GM21367 (cell line): ENCODE measurements around the gene CEACAM16.

Source experiments
- ATAC-seq: cut with Tn5 transposase; IDR thresholded peaks from one replicate; pipeline ENCODE4 v1.9.1; 2021; ENCODE audit not compliant: unreplicated experiment

Gene CEACAM16

GRCh38 chr19:44723952-44724319 lies 25.0 kb downstream of the CEACAM16 start:
- ATAC-seq, result no peak

GRCh38 chr19:44725251-44725650 lies 26.3 kb downstream of the CEACAM16 start:
- no peak for ATAC-seq

GRCh38 chr19:44725684-44726083 lies 26.7 kb downstream of the CEACAM16 start:
- ATAC-seq, result no peak

- no peak for ATAC-seq
These were observed 27.5 kb downstream of the CEACAM16 start for GRCh38 chr19:44726465-44726864.

- no peak for ATAC-seq
These were observed 29.2 kb downstream of the CEACAM16 start for GRCh38 chr19:44728178-44728577.

- no peak for ATAC-seq
These were observed 30.6 kb downstream of the CEACAM16 start for GRCh38 chr19:44729516-44730033.

- ATAC-seq, result no peak
These were observed 32.1 kb downstream of the CEACAM16 start for GRCh38 chr19:44731081-44731480.

- ATAC-seq, result no peak
These were observed 32.7 kb downstream of the CEACAM16 start for GRCh38 chr19:44731622-44732021.

- no peak for ATAC-seq
These were observed 33.5 kb downstream of the CEACAM16 start for GRCh38 chr19:44732235-44733014.

GRCh38 chr19:44734357-44734756 lies 35.4 kb downstream of the CEACAM16 start:
- no peak for ATAC-seq

- ATAC-seq, result no peak
These were observed 36.1 kb downstream of the CEACAM16 start for GRCh38 chr19:44735011-44735410.

- ATAC-seq, result no peak
These were observed 38.5 kb downstream of the CEACAM16 start for GRCh38 chr19:44737238-44738071.

- ATAC-seq, result no peak
These were observed 39.2 kb downstream of the CEACAM16 start for GRCh38 chr19:44738136-44738535.

- no peak for ATAC-seq
These were observed 39.9 kb downstream of the CEACAM16 start for GRCh38 chr19:44738603-44739558.

GRCh38 chr19:44740351-44740824 lies 41.4 kb downstream of the CEACAM16 start:
- no peak for ATAC-seq

GRCh38 chr19:44741258-44741731 lies 42.3 kb downstream of the CEACAM16 start:
- no peak for ATAC-seq

- ATAC-seq, result no peak
These were observed 42.9 kb downstream of the CEACAM16 start for GRCh38 chr19:44741841-44742329.

- no peak for ATAC-seq
These were observed 43.5 kb downstream of the CEACAM16 start for GRCh38 chr19:44742330-44743061.

- ATAC-seq, result no peak
These were observed 46.0 kb downstream of the CEACAM16 start for GRCh38 chr19:44744871-44745332.
